Cerebellar nuclear complex (tissue), 1 donor: ENCODE results near the gene RFX4.
"Not testable (repeated sequence)": the region's sequence is repeated elsewhere in the genome, so short reads cannot be mapped to it uniquely, and the experiment has no call there.

Source experiments
- DNase-seq, 2 experiments: peaks; one replicate each; lab custom pipeline; 2025; lab: John Stamatoyannopoulos, UW

The RFX4 gene

DNA sequence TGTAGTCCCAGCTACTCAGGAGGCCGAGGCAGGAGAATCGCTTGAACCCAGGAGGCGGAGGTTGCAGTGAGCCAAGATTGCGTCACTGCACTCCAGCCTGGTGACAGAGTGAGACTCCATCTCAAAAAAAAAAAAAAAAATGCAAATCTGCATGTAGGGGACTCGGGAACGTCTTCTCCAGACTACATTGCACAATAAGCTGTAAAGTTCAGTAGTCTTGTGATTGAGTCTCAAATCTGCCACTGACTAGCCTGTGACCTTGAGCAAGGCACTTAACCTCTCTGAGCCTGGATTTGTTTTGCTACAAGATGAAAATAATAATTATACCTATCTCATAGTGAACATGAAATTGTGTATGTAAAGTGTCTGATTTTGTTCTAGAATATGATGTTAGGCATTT, 109.2 kb downstream of the RFX4 start:
- DNase-seq = not testable (repeated sequence)

GRCh38 chr12:106692896-106693820, 110.4 kb downstream of the RFX4 start:
- no peak for DNase-seq

- no peak for DNase-seq
Observed at GRCh38 chr12:106696071-106696470, 113.3 kb downstream of the RFX4 start.

- no peak for DNase-seq
Observed at GRCh38 chr12:106696681-106697417, 114.0 kb downstream of the RFX4 start.

DNA sequence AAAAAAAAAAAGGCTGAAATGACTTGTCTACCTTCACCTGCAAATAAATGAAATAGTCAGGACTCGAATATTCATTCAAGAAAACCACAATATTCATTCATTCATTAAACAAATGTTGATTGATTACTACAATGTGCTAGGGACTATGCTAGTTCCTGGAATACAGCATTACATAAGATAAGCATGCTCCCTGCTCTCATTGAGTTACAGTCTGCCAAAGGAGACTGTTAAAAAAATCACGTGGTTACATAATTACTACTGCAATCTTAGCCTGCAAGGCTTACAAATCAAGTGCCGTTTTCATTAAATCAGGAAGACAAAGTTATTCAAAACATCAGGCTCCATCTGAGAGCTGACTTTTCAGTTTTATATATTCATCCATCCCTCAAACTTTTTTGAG, 121.3 kb downstream of the RFX4 start:
- DNase-seq = no peak

DNA sequence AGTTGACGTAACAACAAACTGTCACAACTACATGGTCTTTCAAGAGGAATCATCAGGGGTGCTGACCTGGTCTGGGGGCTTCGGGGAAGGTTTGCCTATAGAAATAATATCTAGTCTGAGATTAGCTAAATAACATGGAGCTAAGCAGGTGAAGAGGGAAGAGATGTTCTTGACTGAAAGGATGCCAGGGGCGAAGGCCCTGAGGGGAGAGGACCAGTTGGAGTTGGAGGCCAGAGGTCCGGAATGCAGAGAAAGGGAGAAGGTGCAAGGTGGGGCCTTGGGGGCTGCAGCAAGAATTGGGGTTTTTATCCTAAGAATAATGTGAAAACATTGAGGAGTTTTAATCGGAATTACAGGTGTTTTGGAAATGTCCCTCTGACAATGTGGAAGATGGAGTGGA, 123.2 kb downstream of the RFX4 start:
- no peak for DNase-seq

DNA sequence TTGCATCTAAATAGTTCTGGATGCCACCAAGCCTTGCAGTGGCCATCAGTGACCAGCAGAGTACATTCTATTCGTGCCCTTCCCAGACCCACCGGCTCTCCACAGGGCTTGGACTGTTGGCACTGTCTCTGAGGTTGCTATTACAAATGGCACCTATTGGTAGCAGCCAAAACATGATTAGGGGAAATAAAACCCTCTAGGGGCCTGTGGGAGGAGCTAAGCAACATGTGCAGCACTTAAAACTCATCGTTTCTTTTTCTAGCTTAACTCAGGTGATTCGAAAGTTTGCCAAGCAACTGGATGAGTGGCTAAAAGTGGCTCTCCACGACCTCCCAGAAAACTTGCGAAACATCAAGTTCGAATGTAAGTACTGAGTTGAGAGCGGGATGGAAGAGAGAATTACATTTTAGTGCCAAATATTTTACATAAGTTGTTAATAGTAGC, 126.3 kb downstream of the RFX4 start:
- DNase-seq = no peak

DNA sequence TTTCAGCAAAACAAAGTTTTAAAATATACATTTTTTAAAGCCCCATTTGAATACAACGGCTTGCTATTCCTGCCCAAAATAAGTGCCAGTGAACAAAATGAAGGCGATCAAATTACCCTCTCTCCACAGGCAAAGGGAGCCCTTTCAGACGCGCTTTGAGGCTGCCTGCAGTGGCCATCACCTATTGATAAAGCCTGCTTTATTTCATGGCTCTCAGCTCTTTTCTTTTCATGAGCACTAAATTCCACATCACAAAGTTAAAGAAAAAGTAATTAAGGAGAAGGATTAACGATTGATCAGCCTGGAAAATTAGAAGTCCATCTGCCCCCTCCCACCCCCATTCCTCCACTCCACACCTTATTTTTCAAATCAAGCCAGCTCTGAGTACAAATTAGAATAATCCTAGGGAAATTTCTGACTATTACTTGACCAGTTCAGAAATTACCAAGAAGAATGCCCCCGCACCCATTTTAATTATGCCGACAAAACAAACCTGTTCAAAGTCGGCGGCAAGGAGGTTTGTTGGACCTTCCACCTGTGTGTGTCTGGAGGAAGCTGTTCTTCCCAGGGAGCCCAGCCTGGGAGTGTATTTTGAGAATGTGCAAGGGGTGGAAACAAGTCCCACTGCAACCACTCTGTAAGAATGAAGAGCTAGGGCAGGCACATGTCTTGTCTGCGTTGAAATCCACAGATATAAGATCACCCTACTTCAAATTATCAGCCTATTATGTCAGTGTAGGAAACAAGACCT, 127.5 kb downstream of the RFX4 start:
- DNase-seq = no peak

DNA sequence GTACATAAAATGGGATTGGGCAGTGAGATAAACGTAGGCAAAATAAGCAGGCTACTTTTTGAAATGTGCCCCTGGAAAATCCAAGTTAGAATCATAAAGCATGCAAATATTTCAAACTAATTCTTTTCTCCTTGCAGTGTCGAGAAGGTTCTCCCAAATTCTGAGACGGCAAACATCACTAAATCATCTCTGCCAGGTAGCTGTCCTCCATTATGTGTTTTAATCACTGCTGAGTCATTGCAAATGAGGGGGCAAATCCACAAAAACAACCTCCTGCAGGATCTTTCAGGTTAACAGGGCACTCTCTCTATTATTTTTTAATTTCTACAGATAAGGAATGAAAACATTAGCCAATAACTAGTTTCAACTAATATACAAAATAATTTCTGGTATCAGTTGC, 128.5 kb downstream of the RFX4 start:
- no peak for DNase-seq

GRCh38 chr12:106712768-106713167, 130.0 kb downstream of the RFX4 start:
- no peak for DNase-seq

GRCh38 chr12:106714926-106715325, 132.1 kb downstream of the RFX4 start:
- no peak for DNase-seq

GRCh38 chr12:106715582-106715981, 132.8 kb downstream of the RFX4 start:
- DNase-seq = no peak

DNA sequence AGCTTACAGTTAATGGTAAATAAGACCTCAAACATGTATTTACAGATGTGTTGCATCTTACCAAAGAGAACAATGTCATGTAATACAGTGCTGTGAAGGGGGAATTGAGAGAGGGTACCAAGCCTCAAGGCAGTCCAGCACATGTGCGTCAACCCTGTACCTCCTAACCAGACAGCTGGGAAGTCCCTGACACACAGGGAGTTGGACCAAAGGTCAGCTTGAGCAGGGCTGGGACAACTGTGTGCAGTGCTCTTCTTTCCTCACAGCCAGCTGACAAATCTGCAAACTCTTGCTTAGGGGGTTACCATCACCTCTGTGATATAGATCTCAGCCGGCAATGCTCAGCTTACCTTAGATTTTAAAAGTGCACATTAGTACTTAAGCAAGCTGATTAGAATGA, 134.9 kb downstream of the RFX4 start:
- no peak for DNase-seq

DNA sequence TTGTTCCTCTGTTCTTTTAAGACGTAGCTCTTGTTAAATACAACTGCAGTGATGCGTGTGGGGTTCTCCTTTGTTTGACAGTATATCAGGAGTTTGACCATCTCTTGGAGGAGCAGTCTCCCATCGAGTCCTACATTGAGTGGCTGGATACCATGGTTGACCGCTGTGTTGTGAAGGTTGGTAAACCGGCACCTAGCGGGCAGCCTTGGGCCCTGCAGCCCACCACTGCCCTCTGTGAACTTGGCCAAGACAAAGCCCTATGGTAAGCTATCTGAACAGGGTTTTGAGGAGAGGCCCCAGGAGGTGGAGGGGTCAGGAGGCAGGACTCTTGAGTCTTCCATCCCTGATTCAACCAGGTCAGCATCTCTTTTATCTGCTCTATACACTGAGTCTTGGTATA, 137.1 kb downstream of the RFX4 start:
- DNase-seq = no peak

DNA sequence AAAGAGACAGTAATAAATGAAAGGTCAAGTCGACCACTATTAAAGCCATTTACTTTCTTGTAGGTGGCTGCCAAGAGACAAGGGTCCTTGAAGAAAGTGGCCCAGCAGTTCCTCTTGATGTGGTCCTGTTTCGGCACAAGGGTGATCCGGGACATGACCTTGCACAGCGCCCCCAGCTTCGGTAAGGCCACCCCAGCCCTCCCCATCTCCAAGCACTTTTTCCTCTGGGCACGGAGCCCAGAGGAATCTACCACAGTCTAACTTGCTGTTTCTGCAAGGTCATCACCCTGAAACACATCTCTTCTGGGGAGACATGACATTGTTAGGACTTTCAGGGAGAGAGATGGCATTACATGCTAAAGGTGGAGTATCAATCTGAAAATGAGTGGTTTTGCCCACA, 137.9 kb downstream of the RFX4 start:
- DNase-seq = no peak

DNA sequence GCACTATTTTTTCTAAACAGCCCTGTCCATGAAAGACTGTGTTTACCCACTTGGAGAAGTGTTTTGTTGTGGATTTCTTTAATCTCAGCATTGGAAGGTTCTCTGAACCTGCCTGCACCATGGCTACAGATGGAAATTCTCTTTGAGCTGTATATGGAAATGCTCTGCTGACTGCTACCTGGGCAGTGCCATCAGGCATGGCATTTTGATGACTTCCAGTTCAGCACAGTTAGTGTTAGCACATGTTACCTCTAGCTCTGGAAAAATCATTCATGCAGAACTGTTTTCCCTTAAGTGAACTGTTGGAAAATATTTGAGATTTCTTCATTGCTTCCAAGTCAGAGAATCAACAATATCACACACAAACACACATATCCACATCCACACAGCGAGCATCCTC, 139.1 kb downstream of the RFX4 start:
- DNase-seq = no peak

GRCh38 chr12:106722837-106723236, 140.0 kb downstream of the RFX4 start:
- DNase-seq = no peak

- no peak for DNase-seq
Observed at GRCh38 chr12:106723416-106723815, 140.6 kb downstream of the RFX4 start.

DNA sequence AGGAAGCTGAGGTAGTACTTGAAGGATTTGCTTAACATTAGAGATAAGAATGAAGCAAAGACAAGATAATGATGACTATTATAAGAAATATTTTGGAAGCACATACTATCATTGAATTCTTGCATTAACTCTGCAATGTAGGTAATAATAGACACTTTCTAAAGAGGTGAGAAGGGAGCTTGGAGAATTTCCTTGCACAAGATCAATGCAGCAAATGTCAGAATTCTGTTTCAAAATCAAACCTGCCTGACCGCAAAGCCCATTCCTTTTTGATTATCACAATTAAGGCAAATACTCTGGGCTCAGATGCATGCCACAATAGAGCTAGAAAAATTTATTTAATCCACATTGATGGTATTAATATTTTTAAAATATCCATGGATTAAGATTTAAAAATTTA, 141.3 kb downstream of the RFX4 start:
- DNase-seq = no peak

DNA sequence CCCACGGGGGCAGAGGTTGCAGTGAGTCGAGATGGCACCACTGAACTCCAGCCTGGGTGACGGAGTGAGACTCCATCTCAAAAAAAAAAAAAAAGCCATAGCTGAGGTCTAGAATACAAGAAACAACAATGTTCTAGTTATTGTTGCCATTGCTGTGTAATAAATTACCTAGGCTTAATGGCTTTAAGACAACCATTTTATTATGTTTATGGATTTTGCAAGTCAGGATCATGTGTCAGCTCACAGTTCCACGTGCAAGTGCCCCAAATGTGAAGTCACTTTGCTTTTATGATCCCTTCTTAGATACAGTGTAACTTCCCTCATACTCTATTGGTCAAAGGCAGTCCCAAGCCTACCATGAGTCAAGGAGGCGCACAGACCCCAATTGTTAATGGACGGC, 142.1 kb downstream of the RFX4 start:
- no peak for DNase-seq

DNA sequence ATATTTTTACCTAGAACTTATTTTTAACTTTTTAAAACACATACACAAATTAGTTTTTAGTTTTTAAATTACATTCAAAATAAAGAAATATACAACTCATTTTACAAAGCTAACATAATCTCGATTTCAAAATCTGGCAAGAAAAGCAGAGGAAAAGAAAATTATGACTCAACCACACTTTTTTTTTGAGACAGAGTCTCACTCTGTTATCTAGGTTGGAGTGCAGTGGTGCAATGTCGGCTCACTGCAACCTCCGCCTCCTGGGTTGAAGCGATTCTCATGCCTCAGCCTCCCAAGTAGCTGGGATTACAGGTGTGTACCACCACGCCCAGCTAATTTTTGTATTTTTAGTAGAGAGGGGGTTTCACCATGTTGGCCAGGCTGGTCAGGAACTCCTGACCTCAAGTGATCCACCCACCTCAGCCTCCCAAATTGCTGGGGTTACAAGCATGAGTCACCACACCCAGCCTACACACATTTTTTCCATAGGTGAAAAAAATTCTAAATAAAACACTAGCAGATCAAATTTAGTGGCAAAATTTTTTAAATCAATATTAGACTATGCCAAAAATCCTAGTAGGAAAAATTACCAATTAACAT, 143.9 kb downstream of the RFX4 start:
- not testable (repeated sequence) for DNase-seq

DNA sequence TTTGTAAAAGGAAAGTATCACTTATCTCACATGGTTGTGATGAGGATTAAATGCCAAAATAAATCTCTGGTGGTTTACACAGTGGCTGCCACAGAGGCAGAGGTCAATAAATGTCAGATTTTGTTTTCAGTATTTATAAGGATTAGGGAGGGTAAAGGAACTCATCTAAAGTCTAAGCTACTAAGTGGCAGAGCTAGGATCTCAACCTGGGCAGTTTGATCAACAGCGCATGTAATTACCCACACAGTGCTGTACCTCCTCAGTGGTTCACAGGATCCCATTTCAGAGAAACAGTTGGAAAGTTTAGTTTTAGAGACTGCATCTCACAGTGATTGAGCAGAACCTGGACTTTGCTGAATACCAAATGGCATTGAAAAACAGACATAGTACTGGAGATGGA, 146.8 kb downstream of the RFX4 start:
- DNase-seq = no peak
